Limb (tissue), 2 donors: Measurements from ENCODE around the gene LIPE.

ENCODE experiments used
- DNase-seq, 2 donors: peaks; one replicate each; pipeline ENCODE4 v3.0.0-alpha.2; 2016; ENCODE audit errors: extremely low spot score in 2 of 2

LIPE gene

DNA sequence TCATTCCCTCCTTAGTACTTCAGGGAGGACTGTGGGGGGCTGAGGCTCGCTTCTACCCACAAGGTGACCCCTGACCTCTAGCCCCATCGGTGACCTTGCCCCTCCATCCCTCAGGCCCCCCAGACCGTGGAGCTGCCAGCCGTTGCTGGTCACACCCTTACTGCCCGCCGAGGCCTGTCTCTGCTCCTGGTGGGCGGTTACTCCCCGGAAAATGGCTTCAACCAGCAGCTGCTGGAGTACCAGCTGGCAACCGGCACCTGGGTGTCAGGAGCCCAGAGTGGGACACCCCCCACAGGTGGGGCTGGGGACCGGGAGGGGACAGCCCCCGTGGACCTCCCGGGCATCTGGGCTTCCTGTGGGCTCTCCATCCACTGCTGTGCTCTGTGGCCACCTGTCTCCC, 69.9 kb downstream of the LIPE start:
- no peak for DNase-seq

DNA sequence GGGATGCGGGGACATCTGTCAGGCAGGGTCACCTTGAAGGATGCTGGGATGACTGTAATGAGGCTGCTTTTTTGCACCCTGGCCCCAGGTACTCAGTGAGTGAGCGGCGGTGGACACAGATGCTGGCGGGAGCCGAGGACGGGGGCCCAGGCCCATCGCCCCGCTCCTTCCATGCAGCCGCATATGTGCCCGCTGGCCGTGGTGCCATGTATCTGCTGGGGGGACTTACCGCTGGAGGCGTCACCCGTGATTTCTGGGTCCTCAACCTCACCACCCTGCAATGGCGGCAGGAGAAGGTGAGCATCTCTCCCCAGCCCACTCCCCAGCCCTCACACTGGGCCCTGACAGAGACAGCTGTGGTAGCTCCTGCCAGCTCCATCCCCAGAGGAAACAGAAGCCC, 70.5 kb downstream of the LIPE start:
- DNase-seq, result no peak

DNA sequence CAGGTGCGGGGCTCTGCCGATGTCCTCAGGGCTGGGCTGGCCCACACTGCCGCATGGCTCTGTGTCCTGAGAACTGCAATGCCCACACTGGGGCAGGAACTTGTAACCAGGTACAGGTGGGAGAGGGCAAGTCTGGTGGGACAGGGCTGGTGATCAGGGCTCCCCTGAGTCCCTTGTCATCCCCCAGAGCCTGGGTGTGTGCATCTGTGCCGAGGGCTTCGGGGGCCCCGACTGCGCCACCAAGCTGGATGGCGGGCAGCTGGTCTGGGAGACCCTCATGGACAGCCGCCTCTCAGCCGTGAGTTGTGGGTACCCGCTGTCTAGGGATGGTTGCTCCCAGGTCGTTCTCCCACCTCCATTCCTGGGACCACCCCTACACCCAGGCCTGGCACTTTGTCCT, 71.3 kb downstream of the LIPE start:
- DNase-seq, result no peak

DNA sequence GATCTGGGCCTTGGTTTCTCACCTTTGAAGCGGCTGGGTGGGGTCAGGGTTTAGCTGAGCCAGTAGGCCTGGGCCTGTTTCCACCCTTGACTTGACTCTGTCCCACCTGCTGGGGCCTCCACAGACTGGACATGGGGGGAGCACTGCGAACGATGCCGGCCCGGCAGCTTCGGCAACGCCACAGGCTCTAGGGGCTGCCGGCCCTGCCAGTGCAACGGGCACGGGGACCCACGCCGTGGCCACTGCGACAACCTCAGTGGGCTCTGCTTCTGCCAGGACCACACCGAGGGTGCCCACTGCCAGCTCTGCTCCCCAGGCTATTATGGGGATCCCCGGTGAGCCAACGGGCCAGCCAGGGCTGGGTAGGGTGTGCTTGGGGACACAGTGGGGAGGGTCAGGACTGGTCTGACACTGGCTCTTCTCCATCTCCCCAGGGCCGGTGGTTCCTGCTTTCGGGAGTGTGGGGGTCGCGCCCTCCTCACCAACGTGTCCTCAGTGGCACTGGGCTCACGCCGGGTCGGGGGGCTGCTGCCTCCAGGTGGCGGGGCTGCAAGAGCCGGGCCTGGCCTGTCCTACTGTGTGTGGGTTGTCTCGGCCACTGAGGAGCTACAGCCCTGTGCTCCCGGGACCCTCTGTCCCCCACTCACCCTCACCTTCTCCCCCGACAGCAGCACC, 73.7 kb downstream of the LIPE start:
- DNase-seq, result no peak

DNA sequence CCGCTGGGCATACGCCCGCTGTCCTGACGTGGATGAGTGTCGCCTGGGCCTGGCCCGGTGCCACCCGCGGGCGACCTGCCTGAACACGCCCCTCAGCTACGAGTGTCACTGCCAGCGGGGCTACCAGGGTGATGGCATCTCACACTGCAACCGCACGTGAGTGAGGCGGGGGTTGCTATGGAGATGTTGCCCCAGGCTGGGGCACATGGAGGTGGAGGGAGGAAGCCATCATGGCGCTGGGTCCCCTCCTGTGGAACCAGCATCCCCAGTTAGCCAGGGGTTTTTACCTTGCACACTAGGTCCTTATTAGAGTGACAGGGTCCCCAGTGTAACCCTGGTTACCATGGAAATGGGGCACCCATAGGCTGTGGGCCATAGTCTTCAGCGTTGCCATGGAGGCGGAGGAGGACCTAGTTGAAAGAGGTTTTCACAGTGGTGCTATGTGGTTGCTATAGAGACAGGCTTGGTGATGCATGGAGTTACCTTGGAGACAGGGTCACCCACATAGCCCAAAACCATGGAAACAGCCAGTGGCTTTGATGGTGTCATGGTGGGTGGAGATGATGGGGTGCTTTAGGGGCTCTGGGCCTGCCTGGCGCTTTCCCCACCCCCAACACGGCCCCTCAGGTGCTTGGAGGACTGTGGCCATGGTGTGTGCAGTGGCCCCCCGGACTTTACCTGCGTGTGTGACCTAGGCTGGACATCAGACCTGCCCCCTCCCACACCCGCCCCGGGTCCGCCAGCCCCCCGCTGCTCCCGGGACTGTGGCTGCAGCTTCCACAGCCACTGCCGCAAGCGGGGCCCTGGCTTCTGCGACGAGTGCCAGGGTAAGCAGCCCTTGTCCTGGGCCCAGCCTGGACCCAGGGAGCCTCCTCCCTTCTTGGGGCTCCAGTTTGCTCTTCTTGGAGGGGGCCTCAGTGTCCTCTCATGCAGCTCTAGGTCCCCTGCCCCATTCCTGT, 74.6 kb downstream of the LIPE start:
- peak in 1 of 2 donors; percentile 73 for DNase-seq
